BJ (cell line): ENCODE measurements around the gene STK32C. TPM values are rescaled to one million over a fixed set of nuclear protein-coding genes. Genes with fewer than 3 reads are reported as not detected.
A peak's percentile ranks its signal among the peaks of the same experiment; 100 is the strongest.

Experiments
- CTCF ChIA-PET: fragments of 350-600 bp; formaldehyde crosslinking; extraction: SDS; loops from one replicate; lab custom pipeline; 2021; ENCODE audit warnings: antibody characterized with exemption, inconsistent platforms; lab: Yijun Ruan, JAX
- POLR2A ChIA-PET: fragments of 300-600 bp; sonication (Branson Sonifier 250); formaldehyde crosslinking; extraction: SDS; loops from one replicate; lab custom pipeline; 2021; ENCODE audit warnings: antibody characterized with exemption; lab: Charles Lee
- DNase-seq: peaks from one replicate; pipeline ENCODE4 v3.0.0-alpha.2; 2011; ENCODE audit warnings: low read depth
- H3K27me3 ChIP-seq: 2 replicates; pipeline ENCODE4 v1.6.0; 2011; ENCODE audit warnings: low read length; ENCODE audit not compliant: control insufficient read depth, insufficient read depth
- H3K36me3 ChIP-seq: 2 replicates; pipeline ENCODE4 v1.5.1; 2011; ENCODE audit warnings: low read length; ENCODE audit not compliant: control insufficient read depth, insufficient read depth
- H3K4me3 ChIP-seq: 2 replicates; pipeline ENCODE4 v1.5.1; 2011; ENCODE audit warnings: low read depth, mild to moderate bottlenecking, control low read depth, low read length
- CTCF ChIP-seq: IDR thresholded peaks from 2 replicates; pipeline ENCODE4 v1.5.1; 2011; ENCODE audit warnings: low read depth, mild to moderate bottlenecking, control low read depth, inconsistent platforms, low read length, moderate library complexity; ENCODE audit not compliant: insufficient read depth
- polyA plus RNA-seq: library from polyadenylated mRNA; depleted of rRNA; stranded (reverse); fragments of >200 nt; gene quantifications from 2 replicates; pipeline ENCODE4 v1.2.3, GENCODE V29; 2011

Gene STK32C
- polyA plus RNA-seq, 1 experiment: 12.1 TPM

GRCh38 chr10:132309471-132309865, 1.7 kb upstream of the STK32C start:
- no peak for DNase-seq
- Histone ChIP-seq H3K27me3 (no peaks in the 10 kb centered on the region; the same call in 1 of the 2 replicates), H3K4me3 (no peak overlapping the region), H3K36me3 (no peaks in the 10 kb centered on the region)
- TF ChIP-seq CTCF: no peak
- ChIA-PET CTCF (no interaction called here), POLR2A (no interaction called here)

- no peak for TF ChIP-seq CTCF
- CTCF ChIA-PET: no interaction called here
- no peaks in the 10 kb centered on the region for H3K36me3 ChIP-seq
- POLR2A ChIA-PET: no interaction called here
- DNase-seq: no peak
- no peaks in the 10 kb centered on the region; the same call in 1 of the 2 replicates for H3K27me3 ChIP-seq
- H3K4me3 ChIP-seq: peak overlapping the region; percentile 80
Observed at GRCh38 chr10:132308587-132309470, 1.1 kb upstream of the STK32C start.

GRCh38 chr10:132306864-132307751, 642 bp downstream of the STK32C start:
- POLR2A ChIA-PET: interaction anchor here (1.0 kb wide), 1 partner anchor 9 kb away, joined by 3 read pairs; no protein-coding TSS in a partner anchor
- peaks cover 4% of the 10 kb centered on the region; the same call in 1 of the 2 replicates for H3K27me3 ChIP-seq
- H3K36me3 ChIP-seq: no peaks in the 10 kb centered on the region
- CTCF ChIA-PET: no interaction called here
- H3K4me3 ChIP-seq: peak overlapping the region; percentile 80
- DNase-seq: no peak
- TF ChIP-seq CTCF: no peak

GRCh38 chr10:132306343-132306685, 1.4 kb downstream of the STK32C start:
- ChIA-PET CTCF (no interaction called here), POLR2A (no interaction called here)
- H3K27me3 ChIP-seq: peaks cover 4% of the 10 kb centered on the region; the same call in 1 of the 2 replicates
- TF ChIP-seq CTCF: no peak
- H3K4me3 ChIP-seq: no peak overlapping the region
- no peaks in the 10 kb centered on the region for H3K36me3 ChIP-seq
- DNase-seq: no peak
